Measurements from ENCODE around the gene NTRK2. TPM values are rescaled to one million over a fixed set of nuclear protein-coding genes. Genes with fewer than 3 reads are reported as not detected.
"Not testable (repeated sequence)": the region's sequence is repeated elsewhere in the genome, so short reads cannot be mapped to it uniquely, and the experiment has no call there.

NTRK2 gene
- total RNA-seq, 1 experiment from 2014 or later: 0.06 TPM

GRCh38 chr9:85062385-85063022, 393.0 kb downstream of the NTRK2 start:
- no peak for DNase-seq (ENCODE audit: low spot score)
- Histone ChIP-seq H3K27ac (ENCODE audit: low read depth, low read length, poor library complexity, severe bottlenecking) (no peak overlapping the region), H3K9me3 (ENCODE audit: low read depth, low read length, poor library complexity, severe bottlenecking) (no peaks in the 10 kb centered on the region), H3K4me3 (ENCODE audit: low read depth, low read length, poor library complexity, severe bottlenecking) (no peak overlapping the region), H3K36me3 (ENCODE audit: insufficient read depth, low read length, poor library complexity, severe bottlenecking) (no peaks in the 10 kb centered on the region), H3K27me3 (replicated peaks; ENCODE audit: insufficient read depth, low read depth, low read length, poor library complexity) (no peaks in the 10 kb centered on the region), H3K4me1 (ENCODE audit: insufficient read depth, low read length, poor library complexity, severe bottlenecking) (no peaks in the 10 kb centered on the region)
- POLR2A ChIA-PET (ENCODE audit: low non-redundant PET): no interaction called here
- no peak for TF ChIP-seq EZH2 (IDR thresholded peaks at IDR 0.05; ENCODE audit: borderline replicate concordance, low read depth, low read length, poor library complexity, severe bottlenecking)
- TF ChIP-seq CTCF (conservative IDR thresholded peaks at IDR 0.05; ENCODE audit: low read depth, low read length): no peak
- intact Hi-C loops (cut with micrococcal nuclease; ENCODE audit: unreplicated experiment): no loop called here
- CTCF ChIA-PET: no interaction called here
- no TSS peak for BruUV-seq (replicated peaks)

GRCh38 chr9:85064811-85065371, 395.4 kb downstream of the NTRK2 start:
- intact Hi-C loops (cut with micrococcal nuclease; ENCODE audit: unreplicated experiment): no loop called here
- H3K27me3 ChIP-seq (replicated peaks; ENCODE audit: insufficient read depth, low read depth, low read length, poor library complexity): no peaks in the 10 kb centered on the region
- no peak overlapping the region for H3K4me3 ChIP-seq (ENCODE audit: low read depth, low read length, poor library complexity, severe bottlenecking)
- TF ChIP-seq EZH2 (IDR thresholded peaks at IDR 0.05; ENCODE audit: borderline replicate concordance, low read depth, low read length, poor library complexity, severe bottlenecking) (no peak), CTCF (conservative IDR thresholded peaks at IDR 0.05; ENCODE audit: low read depth, low read length) (no peak)
- DNase-seq (ENCODE audit: low spot score): no peak
- H3K4me1 ChIP-seq (ENCODE audit: insufficient read depth, low read length, poor library complexity, severe bottlenecking): no peaks in the 10 kb centered on the region
- H3K36me3 ChIP-seq (ENCODE audit: insufficient read depth, low read length, poor library complexity, severe bottlenecking): no peaks in the 10 kb centered on the region
- no peak overlapping the region for H3K27ac ChIP-seq (ENCODE audit: low read depth, low read length, poor library complexity, severe bottlenecking)
- ChIA-PET CTCF (no interaction called here), POLR2A (ENCODE audit: low non-redundant PET) (no interaction called here)
- BruUV-seq (replicated peaks): no TSS peak
- H3K9me3 ChIP-seq (ENCODE audit: low read depth, low read length, poor library complexity, severe bottlenecking): no peaks in the 10 kb centered on the region

GRCh38 chr9:85067792-85068191, 398.3 kb downstream of the NTRK2 start:
- H3K27me3 ChIP-seq (replicated peaks; ENCODE audit: insufficient read depth, low read depth, low read length, poor library complexity): no peaks in the 10 kb centered on the region
- H3K36me3 ChIP-seq (ENCODE audit: insufficient read depth, low read length, poor library complexity, severe bottlenecking): no peaks in the 10 kb centered on the region
- H3K9me3 ChIP-seq (ENCODE audit: low read depth, low read length, poor library complexity, severe bottlenecking): no peaks in the 10 kb centered on the region
- POLR2A ChIA-PET (ENCODE audit: low non-redundant PET): no interaction called here
- no peak for DNase-seq (ENCODE audit: low spot score)
- no peak overlapping the region for H3K4me3 ChIP-seq (ENCODE audit: low read depth, low read length, poor library complexity, severe bottlenecking)
- intact Hi-C loops (cut with micrococcal nuclease; ENCODE audit: unreplicated experiment): no loop called here
- CTCF ChIA-PET: no interaction called here
- no peak for TF ChIP-seq EZH2 (IDR thresholded peaks at IDR 0.05; ENCODE audit: borderline replicate concordance, low read depth, low read length, poor library complexity, severe bottlenecking)
- TF ChIP-seq CTCF (conservative IDR thresholded peaks at IDR 0.05; ENCODE audit: low read depth, low read length): no peak
- no peaks in the 10 kb centered on the region for H3K4me1 ChIP-seq (ENCODE audit: insufficient read depth, low read length, poor library complexity, severe bottlenecking)
- H3K27ac ChIP-seq (ENCODE audit: low read depth, low read length, poor library complexity, severe bottlenecking): no peak overlapping the region
- no TSS peak for BruUV-seq (replicated peaks)

GRCh38 chr9:85069421-85069820, 399.9 kb downstream of the NTRK2 start:
- H3K27me3 ChIP-seq (replicated peaks; ENCODE audit: insufficient read depth, low read depth, low read length, poor library complexity); DNase-seq (ENCODE audit: low spot score); H3K36me3 ChIP-seq (ENCODE audit: insufficient read depth, low read length, poor library complexity, severe bottlenecking); H3K9me3 ChIP-seq (ENCODE audit: low read depth, low read length, poor library complexity, severe bottlenecking); H3K4me3 ChIP-seq (ENCODE audit: low read depth, low read length, poor library complexity, severe bottlenecking); H3K4me1 ChIP-seq (ENCODE audit: insufficient read depth, low read length, poor library complexity, severe bottlenecking); POLR2A ChIA-PET (ENCODE audit: low non-redundant PET); intact Hi-C loops (cut with micrococcal nuclease; ENCODE audit: unreplicated experiment); H3K27ac ChIP-seq (ENCODE audit: low read depth, low read length, poor library complexity, severe bottlenecking); CTCF ChIA-PET; BruUV-seq (replicated peaks): not testable (repeated sequence)

Measured in A673 (cell line).